BE2C (cell line): Measurements from ENCODE around the gene RGMA. TPM values are rescaled to one million over a fixed set of nuclear protein-coding genes. Genes with fewer than 3 reads are reported as not detected.

ENCODE experiments used
- DNase-seq: peaks from one replicate; pipeline ENCODE4 v3.0.0-alpha.2; 2020
- H3K27me3 ChIP-seq: fragments of 250-450 bp; sonication (Bioruptor Pico); 2 replicates; pipeline ENCODE4 v1.5.1; 2020; ENCODE audit warnings: mild to moderate bottlenecking
- H3K36me3 ChIP-seq: fragments of 250-450 bp; sonication (Bioruptor Pico); 2 replicates; pipeline ENCODE4 v1.5.1; 2020; ENCODE audit warnings: mild to moderate bottlenecking
- H3K4me1 ChIP-seq: fragments of 250-450 bp; sonication (Bioruptor Pico); 2 replicates; pipeline ENCODE4 v1.5.1; 2020
- H3K4me3 ChIP-seq: 2 replicates; pipeline ENCODE4 v1.5.1; 2011; ENCODE audit warnings: low read depth, low read length
- H3K9me3 ChIP-seq: fragments of 250-450 bp; sonication (Bioruptor Pico); 2 replicates; pipeline ENCODE4 v1.5.1; 2020
- CTCF ChIP-seq: IDR thresholded peaks from 2 replicates; pipeline ENCODE4 v1.5.1; 2012; ENCODE audit warnings: mild to moderate bottlenecking, low read depth, low read length
- polyA plus RNA-seq: library from polyadenylated mRNA; unstranded; fragments of >200 nt; gene quantifications from one replicate; pipeline ENCODE4 v1.2.1, GENCODE V29; 2012; ENCODE audit warnings: low read depth, missing spikeins; ENCODE audit not compliant: insufficient read length, insufficient read depth

Gene RGMA
- 1.1 TPM for polyA plus RNA-seq

GRCh38 chr15:93088981-93089726, at the start of gene RGMA:
TSS of gene RGMA (minus strand) at chr15:93089211. CDS start at chr15:93088932, 279 bp downstream.
- peak; percentile 50 for DNase-seq
- H3K4me3 ChIP-seq: peak within 1 kb of the TSS; percentile 57
- no peaks in the 10 kb centered on the region for H3K36me3 ChIP-seq
- peaks cover 36% of the 10 kb centered on the region for H3K27me3 ChIP-seq
- TF ChIP-seq CTCF: no peak
- no peaks in the 10 kb centered on the region for H3K9me3 ChIP-seq
- no peaks in the 10 kb centered on the region for H3K4me1 ChIP-seq

- no peaks in the 10 kb centered on the region for H3K4me1 ChIP-seq
- no peaks in the 10 kb centered on the region for H3K9me3 ChIP-seq
- 0 out of 2 replicates have a peak, but pooled peaks cover 3% of the 10 kb centered on the region for H3K27me3 ChIP-seq
- DNase-seq: no peak
- no peaks in the 10 kb centered on the region for H3K36me3 ChIP-seq
- TF ChIP-seq CTCF: no peak
- no peak overlapping the region for H3K4me3 ChIP-seq
Measured at GRCh38 chr15:93136606-93137005, 47.6 kb upstream of the RGMA start.

- no peak for TF ChIP-seq CTCF
- DNase-seq: no peak
- no peaks in the 10 kb centered on the region for H3K4me1 ChIP-seq
- H3K27me3 ChIP-seq: 0 out of 2 replicates have a peak, but pooled peaks cover 3% of the 10 kb centered on the region
- no peak overlapping the region for H3K4me3 ChIP-seq
- no peaks in the 10 kb centered on the region for H3K9me3 ChIP-seq
- no peaks in the 10 kb centered on the region for H3K36me3 ChIP-seq
Measured at GRCh38 chr15:93135997-93136397, 47.0 kb upstream of the RGMA start.

GRCh38 chr15:93135459-93135858, 46.4 kb upstream of the RGMA start:
- no peak overlapping the region for H3K4me3 ChIP-seq
- no peaks in the 10 kb centered on the region for H3K36me3 ChIP-seq
- H3K27me3 ChIP-seq: 0 out of 2 replicates have a peak, but pooled peaks cover 3% of the 10 kb centered on the region
- no peak for DNase-seq
- H3K4me1 ChIP-seq: no peaks in the 10 kb centered on the region
- TF ChIP-seq CTCF: no peak
- no peaks in the 10 kb centered on the region for H3K9me3 ChIP-seq

- no peaks in the 10 kb centered on the region for H3K9me3 ChIP-seq
- DNase-seq: no peak
- no peaks in the 10 kb centered on the region for H3K36me3 ChIP-seq
- no peak for TF ChIP-seq CTCF
- H3K27me3 ChIP-seq: 0 out of 2 replicates have a peak, but pooled peaks cover 3% of the 10 kb centered on the region
- H3K4me3 ChIP-seq: no peak overlapping the region
- no peaks in the 10 kb centered on the region for H3K4me1 ChIP-seq
Measured at GRCh38 chr15:93131485-93132095, 42.6 kb upstream of the RGMA start.
